ENCODE measurements around the gene PAX7. TPM values are rescaled to one million over a fixed set of nuclear protein-coding genes. Genes with fewer than 3 reads are reported as not detected.

PAX7 gene
- total RNA-seq, 1 experiment from 2014 or later = 0.15 TPM

DNA sequence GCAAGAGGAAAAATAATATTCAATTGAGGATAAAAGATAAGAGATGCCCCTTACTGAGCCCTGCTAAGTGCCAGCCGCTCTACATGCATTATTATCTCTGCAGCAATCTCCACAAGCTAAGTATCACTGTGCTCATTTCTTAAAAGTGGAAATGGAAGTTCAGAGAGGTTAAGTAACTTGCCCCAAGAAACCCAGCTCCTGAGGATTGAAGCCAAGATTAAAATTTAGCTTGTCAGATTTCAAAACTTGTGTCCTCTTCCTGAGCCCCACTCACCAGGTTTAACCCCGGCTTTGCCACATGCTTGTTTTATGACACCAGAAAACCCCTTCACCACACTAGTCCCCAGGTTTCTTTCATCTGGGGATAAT, 11.2 kb upstream of the PAX7 start:
- H4K8ac ChIP-seq (replicated peaks; ENCODE audit: insufficient read length, low read depth, low read length) = no peak overlapping the region
- no peaks in the 10 kb centered on the region for H3K79me2 ChIP-seq (ENCODE audit: insufficient read depth, low read length)
- no peak overlapping the region for H3T11ph ChIP-seq (ENCODE audit: low read length)
- H2BK120ac ChIP-seq (ENCODE audit: low read depth, low read length, poor library complexity, severe bottlenecking) = no peak overlapping the region
- H3K4me1 ChIP-seq (ENCODE audit: insufficient read depth, low read length) = no peaks in the 10 kb centered on the region
- no peak overlapping the region for H3K56ac ChIP-seq (ENCODE audit: insufficient read length, low read depth, low read length)
- Mint-ChIP-seq H3K9me3 (no peaks in the 10 kb centered on the region; a peak in 1 of 5 replicates), H3K27ac (no peak overlapping the region), H3K4me1 (peaks cover 0 to 3% of the 10 kb centered on the region in 2 experiments; a peak in 2 of 4 replicates), H3K36me3 (ENCODE audit: insufficient read depth in 1 of 3, low read depth in 3 of 3) (no peaks in the 10 kb centered on the region), H3K4me3 (no peak overlapping the region), H3K27me3 (ENCODE audit: low read depth) (peaks cover 100% of the 10 kb centered on the region)
- H3K9ac ChIP-seq (ENCODE audit: extremely low read depth, insufficient read length, low read length) = no peak overlapping the region
- H3K27ac ChIP-seq (ENCODE audit: insufficient read length, low read depth, low read length) = no peak overlapping the region
- no peak overlapping the region for H3K4me2 ChIP-seq (ENCODE audit: insufficient read depth, insufficient read length, low read length)
- H4K20me1 ChIP-seq (ENCODE audit: control insufficient read depth, insufficient read depth, insufficient read length) = no peaks in the 10 kb centered on the region
- no peak overlapping the region for H2BK20ac ChIP-seq (ENCODE audit: low read depth, low read length, poor library complexity, severe bottlenecking)
- no peak overlapping the region for H4K91ac ChIP-seq (ENCODE audit: insufficient read length, low read depth, low read length)
- TF ChIP-seq, protein P1, sequence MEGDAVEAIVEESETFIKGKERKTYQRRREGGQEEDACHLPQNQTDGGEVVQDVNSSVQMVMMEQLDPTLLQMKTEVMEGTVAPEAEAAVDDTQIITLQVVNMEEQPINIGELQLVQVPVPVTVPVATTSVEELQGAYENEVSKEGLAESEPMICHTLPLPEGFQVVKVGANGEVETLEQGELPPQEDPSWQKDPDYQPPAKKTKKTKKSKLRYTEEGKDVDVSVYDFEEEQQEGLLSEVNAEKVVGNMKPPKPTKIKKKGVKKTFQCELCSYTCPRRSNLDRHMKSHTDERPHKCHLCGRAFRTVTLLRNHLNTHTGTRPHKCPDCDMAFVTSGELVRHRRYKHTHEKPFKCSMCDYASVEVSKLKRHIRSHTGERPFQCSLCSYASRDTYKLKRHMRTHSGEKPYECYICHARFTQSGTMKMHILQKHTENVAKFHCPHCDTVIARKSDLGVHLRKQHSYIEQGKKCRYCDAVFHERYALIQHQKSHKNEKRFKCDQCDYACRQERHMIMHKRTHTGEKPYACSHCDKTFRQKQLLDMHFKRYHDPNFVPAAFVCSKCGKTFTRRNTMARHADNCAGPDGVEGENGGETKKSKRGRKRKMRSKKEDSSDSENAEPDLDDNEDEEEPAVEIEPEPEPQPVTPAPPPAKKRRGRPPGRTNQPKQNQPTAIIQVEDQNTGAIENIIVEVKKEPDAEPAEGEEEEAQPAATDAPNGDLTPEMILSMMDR (conservative IDR thresholded peaks at IDR 0.05) = no peak
- H3K27me3 ChIP-seq (ENCODE audit: insufficient read depth, low read length) = peaks cover 2% of the 10 kb centered on the region; the same call in 1 of the 2 replicates
- H2AK5ac ChIP-seq (ENCODE audit: insufficient read length, low read length) = no peak overlapping the region
- H2BK12ac ChIP-seq (ENCODE audit: insufficient read length, low read depth, low read length) = no peak overlapping the region
- H3K4ac ChIP-seq (ENCODE audit: low read depth, low read length) = no peak overlapping the region
- H2BK15ac ChIP-seq (ENCODE audit: low read depth, low read length) = no peak overlapping the region
- H3K23me2 ChIP-seq (ENCODE audit: insufficient read length, low read depth, low read length, poor library complexity, severe bottlenecking) = no peaks in the 10 kb centered on the region
- DNase-seq = no peak
- no peaks in the 10 kb centered on the region for H3K9me3 ChIP-seq (ENCODE audit: control insufficient read depth, low read depth, low read length)
- H3K14ac ChIP-seq (ENCODE audit: insufficient read depth, low read length) = no peak overlapping the region
- H4K5ac ChIP-seq (ENCODE audit: insufficient read length, low read depth, low read length) = no peak overlapping the region
- H2AFZ ChIP-seq (ENCODE audit: low read length) = no peak overlapping the region
- WGBS (ENCODE audit: extremely low coverage, insufficient read length, low lambda C conversion rate) = no CpG with 5 or more reads among the region's 2 CpGs
- H2BK5ac ChIP-seq (ENCODE audit: insufficient read length, low read length) = no peak overlapping the region
- H3K79me1 ChIP-seq (ENCODE audit: insufficient read depth, low read depth, low read length, poor library complexity, severe bottlenecking) = no peaks in the 10 kb centered on the region
- H3K18ac ChIP-seq (ENCODE audit: insufficient read length, low read depth, low read length) = no peak overlapping the region
- no peak overlapping the region for H3K23ac ChIP-seq (ENCODE audit: insufficient read length, low read depth, low read length)

Data from H9 (cell line).